Endometrial microvascular endothelial cells (primary cell): Measurements from ENCODE around the gene TENM4. TPM values are rescaled to one million over a fixed set of nuclear protein-coding genes. Genes with fewer than 3 reads are reported as not detected.

Experiments used
- in situ Hi-C: cut with HindIII; loops from 2 replicates; pipeline ENCODE4 v1.10.0; 2017; ENCODE audit warnings: low sequenced_read_pairs, low pct_unique_long_range_greater_than_20kb; ENCODE audit errors: inconsistent ontology term
- total RNA-seq: library from RNA; depleted of rRNA; stranded (reverse); fragments of >200 nt; gene quantifications from one replicate; pipeline ENCODE4 v1.2.3, GENCODE V29; 2015; ENCODE audit errors: inconsistent ontology term

Gene TENM4
- total RNA-seq, 1 donor from 2014 or later: 1.4 TPM

GRCh38 chr11:78935398-78936068, 505.3 kb downstream of the TENM4 start:
- in situ Hi-C loops: no loop called here

GRCh38 chr11:78933350-78933749, 507.5 kb downstream of the TENM4 start:
- in situ Hi-C loops: no loop called here

GRCh38 chr11:78932757-78933156, 508.1 kb downstream of the TENM4 start:
- in situ Hi-C loops: no loop called here

- in situ Hi-C loops: no loop called here
These were observed 508.9 kb downstream of the TENM4 start for GRCh38 chr11:78931891-78932290.

GRCh38 chr11:78930810-78931523, 509.9 kb downstream of the TENM4 start:
- in situ Hi-C loops: no loop called here

- in situ Hi-C loops: no loop called here
These were observed 511.0 kb downstream of the TENM4 start for GRCh38 chr11:78929906-78930220.

GRCh38 chr11:78929207-78929905, 511.5 kb downstream of the TENM4 start:
- in situ Hi-C loops: no loop called here

GRCh38 chr11:78927511-78927910, 513.3 kb downstream of the TENM4 start:
- in situ Hi-C loops: no loop called here

- in situ Hi-C loops: no loop called here
These were observed 514.0 kb downstream of the TENM4 start for GRCh38 chr11:78926633-78927338.

- in situ Hi-C loops: no loop called here
These were observed 515.4 kb downstream of the TENM4 start for GRCh38 chr11:78925387-78925786.

GRCh38 chr11:78922859-78923625, 517.8 kb downstream of the TENM4 start:
- in situ Hi-C loops: no loop called here

- in situ Hi-C loops: no loop called here
These were observed 519.3 kb downstream of the TENM4 start for GRCh38 chr11:78921509-78921908.

GRCh38 chr11:78920329-78920728, 520.5 kb downstream of the TENM4 start:
- in situ Hi-C loops: no loop called here

GRCh38 chr11:78916759-78917158, 524.1 kb downstream of the TENM4 start:
- in situ Hi-C loops: no loop called here

- in situ Hi-C loops: no loop called here
These were observed 526.3 kb downstream of the TENM4 start for GRCh38 chr11:78914503-78914902.

GRCh38 chr11:78912778-78913177, 528.1 kb downstream of the TENM4 start:
- in situ Hi-C loops: no loop called here

GRCh38 chr11:78910322-78910721, 530.5 kb downstream of the TENM4 start:
- in situ Hi-C loops: no loop called here

GRCh38 chr11:78909386-78909785, 531.4 kb downstream of the TENM4 start:
- in situ Hi-C loops: no loop called here

- in situ Hi-C loops: no loop called here
These were observed 533.2 kb downstream of the TENM4 start for GRCh38 chr11:78907636-78908035.
